GM23338 (cell line): Measurements from ENCODE around the gene NSF. TPM values are rescaled to one million over a fixed set of nuclear protein-coding genes. Genes with fewer than 3 reads are reported as not detected.
A peak's percentile ranks its signal among the peaks of the same experiment; 100 is the strongest.

Experiments
- ATAC-seq: fragments of 200-7000 bp; cut with Tn5 transposase; 3 replicates; pipeline ENCODE4 v1.9.1; 2020
- DNase-seq: peaks from one replicate; pipeline ENCODE4 v3.0.0-alpha.2; 2015; ENCODE audit warnings: low spot score
- H2AFZ ChIP-seq: fragments of 200-600 bp; sonication (generic); 2 replicates; pipeline ENCODE4 v1.8.0; 2016; ENCODE audit warnings: antibody characterized with exemption, mild to moderate bottlenecking, moderate library complexity
- H3F3A ChIP-seq: fragments of 200-600 bp; sonication (generic); replicated peaks from 2 replicates; pipeline ENCODE4 v1.8.0; 2017; ENCODE audit warnings: antibody characterized with exemption, mixed run types, low read depth
- H3K27ac ChIP-seq: fragments of 200-600 bp; sonication (generic); 2 replicates; pipeline ENCODE4 v1.6.1; 2016; ENCODE audit warnings: low read depth
- H3K27me3 ChIP-seq: fragments of 200-600 bp; sonication (generic); 2 replicates; pipeline ENCODE4 v1.8.0; 2016; ENCODE audit warnings: mild to moderate bottlenecking, mixed run types, moderate library complexity; ENCODE audit not compliant: insufficient read depth
- H3K36me3 ChIP-seq: fragments of 200-600 bp; sonication (generic); 2 replicates; pipeline ENCODE4 v1.8.0; 2016; ENCODE audit warnings: mild to moderate bottlenecking; ENCODE audit not compliant: insufficient read depth
- H3K4me1 ChIP-seq: fragments of 200-600 bp; sonication (generic); 2 replicates; pipeline ENCODE4 v1.8.0; 2016; ENCODE audit warnings: mild to moderate bottlenecking, moderate library complexity; ENCODE audit not compliant: insufficient read depth
- H3K4me2 ChIP-seq: fragments of 200-600 bp; sonication (generic); 2 replicates; pipeline ENCODE4 v1.7.1; 2017; ENCODE audit warnings: mixed run types
- H3K4me3 ChIP-seq: fragments of 200-600 bp; sonication (generic); 2 replicates; pipeline ENCODE4 v1.6.1; 2016; ENCODE audit warnings: mixed run types
- H3K79me2 ChIP-seq: fragments of 200-600 bp; sonication (generic); replicated peaks from 2 replicates; pipeline ENCODE4 v1.8.0; 2017; ENCODE audit warnings: mild to moderate bottlenecking; ENCODE audit not compliant: insufficient read depth
- H3K9me2 ChIP-seq: fragments of 200-600 bp; sonication (generic); 2 replicates; pipeline ENCODE4 v1.8.0; 2017; ENCODE audit not compliant: insufficient read depth
- H4K20me1 ChIP-seq: fragments of 200-600 bp; sonication (generic); replicated peaks from 2 replicates; pipeline ENCODE4 v1.8.0; 2017; ENCODE audit warnings: mild to moderate bottlenecking; ENCODE audit not compliant: insufficient read depth
- H3K27ac Mint-ChIP-seq: 2 replicates; pipeline ENCODE4 v1.8.0; 2020; ENCODE audit warnings: inconsistent platforms, mild to moderate bottlenecking, moderate library complexity, mixed read lengths
- H3K27me3 Mint-ChIP-seq: 3 replicates; pipeline ENCODE4 v1.8.0; 2022; ENCODE audit warnings: low read depth, mild to moderate bottlenecking, moderate library complexity, mixed read lengths, inconsistent platforms; ENCODE audit not compliant: insufficient read depth, poor library complexity
- H3K36me3 Mint-ChIP-seq: 3 replicates; pipeline ENCODE4 v1.8.0; 2021; ENCODE audit warnings: low read depth, mild to moderate bottlenecking, inconsistent platforms, moderate library complexity, mixed read lengths
- H3K4me1 Mint-ChIP-seq: 3 replicates; pipeline ENCODE4 v1.8.0; 2020; ENCODE audit warnings: mild to moderate bottlenecking, inconsistent platforms, mixed read lengths
- H3K4me3 Mint-ChIP-seq: 3 replicates; pipeline ENCODE4 v1.8.0; 2021; ENCODE audit warnings: moderate library complexity, mild to moderate bottlenecking, inconsistent platforms, mixed read lengths
- H3K9me3 Mint-ChIP-seq: 3 replicates; pipeline ENCODE4 v1.8.0; 2020; ENCODE audit warnings: moderate library complexity, mild to moderate bottlenecking, inconsistent platforms, mixed read lengths
- CREB1 ChIP-seq: fragments of 250-450 bp; sonication (Bioruptor Pico); IDR thresholded peaks from 2 replicates; pipeline ENCODE4 v1.5.0; 2020; ENCODE audit warnings: low read depth, mild to moderate bottlenecking, moderate library complexity
- ETS1 ChIP-seq: IDR thresholded peaks from 2 replicates; pipeline ENCODE4 v1.6.1; 2016; ENCODE audit warnings: antibody characterized with exemption
- EZH2 ChIP-seq: fragments of 200-600 bp; sonication (generic); IDR thresholded peaks from one replicate; pipeline ENCODE4 v1.8.0; 2017; ENCODE audit warnings: antibody characterized with exemption, mild to moderate bottlenecking, low read depth; ENCODE audit not compliant: unreplicated experiment
- JUNB ChIP-seq: IDR thresholded peaks from one replicate; pipeline ENCODE4 v1.6.1; 2016; ENCODE audit warnings: antibody characterized with exemption; ENCODE audit not compliant: unreplicated experiment
- NANOG ChIP-seq: IDR thresholded peaks from 2 replicates; pipeline ENCODE4 v1.6.1; 2016; ENCODE audit warnings: antibody characterized with exemption, borderline replicate concordance
- POLR2AphosphoS5 ChIP-seq: IDR thresholded peaks from 2 replicates; pipeline ENCODE4 v1.6.1; 2016; ENCODE audit warnings: antibody characterized with exemption, low read depth
- STAT1 ChIP-seq: IDR thresholded peaks from one replicate; pipeline ENCODE4 v1.6.1; 2016; ENCODE audit warnings: antibody characterized with exemption; ENCODE audit not compliant: unreplicated experiment
- ZNF114 ChIP-seq: fragments of 250-450 bp; sonication (Bioruptor Pico); IDR thresholded peaks from 2 replicates; pipeline ENCODE4 v1.5.0; 2020; ENCODE audit warnings: mild to moderate bottlenecking, moderate library complexity
- ZNF331 ChIP-seq: fragments of 250-450 bp; sonication (Bioruptor Pico); IDR thresholded peaks from 2 replicates; pipeline ENCODE4 v1.5.0; 2020; ENCODE audit warnings: low read depth, mild to moderate bottlenecking, moderate library complexity
- polyA plus RNA-seq: library from polyadenylated mRNA; unstranded; fragments of >200 nt; fragmentation: Nextera tagmentation; extraction: Ambion mirVana; gene quantifications from 2 replicates; pipeline ENCODE4 v1.2.1, GENCODE V29; 2016
- total RNA-seq: library from RNA; depleted of rRNA; stranded (reverse); fragments of >200 nt; shearing (Covaris generic); gene quantifications from 2 replicates; pipeline ENCODE4 v1.2.3, GENCODE V29; 2014
- TF ChIP-seq, protein P1 (sequence below), 2 experiments: fragments of 200-600 bp in 1 of 2; sonication (generic) in 1 of 2; conservative IDR thresholded peaks; 2 replicates each; pipeline versions ENCODE4 v1.5.1 to v1.6.1; 2016 to 2017; ENCODE audit warnings: antibody characterized with exemption in 2 of 2, low read depth in 2 of 2, mild to moderate bottlenecking in 2 of 2, moderate library complexity in 1 of 2
- TF ChIP-seq, protein P2 (sequence below): IDR thresholded peaks from one replicate; pipeline ENCODE4 v1.6.1; 2018; ENCODE audit warnings: antibody characterized with exemption; ENCODE audit not compliant: unreplicated experiment

NSF gene
- total and polyA plus RNA-seq, 2 experiments from 2014 or later, result 12.5 to 26.5 TPM

GRCh38 chr17:46783031-46783593 is 192.6 kb downstream of the NSF start (continued):
- TF ChIP-seq, protein P1, sequence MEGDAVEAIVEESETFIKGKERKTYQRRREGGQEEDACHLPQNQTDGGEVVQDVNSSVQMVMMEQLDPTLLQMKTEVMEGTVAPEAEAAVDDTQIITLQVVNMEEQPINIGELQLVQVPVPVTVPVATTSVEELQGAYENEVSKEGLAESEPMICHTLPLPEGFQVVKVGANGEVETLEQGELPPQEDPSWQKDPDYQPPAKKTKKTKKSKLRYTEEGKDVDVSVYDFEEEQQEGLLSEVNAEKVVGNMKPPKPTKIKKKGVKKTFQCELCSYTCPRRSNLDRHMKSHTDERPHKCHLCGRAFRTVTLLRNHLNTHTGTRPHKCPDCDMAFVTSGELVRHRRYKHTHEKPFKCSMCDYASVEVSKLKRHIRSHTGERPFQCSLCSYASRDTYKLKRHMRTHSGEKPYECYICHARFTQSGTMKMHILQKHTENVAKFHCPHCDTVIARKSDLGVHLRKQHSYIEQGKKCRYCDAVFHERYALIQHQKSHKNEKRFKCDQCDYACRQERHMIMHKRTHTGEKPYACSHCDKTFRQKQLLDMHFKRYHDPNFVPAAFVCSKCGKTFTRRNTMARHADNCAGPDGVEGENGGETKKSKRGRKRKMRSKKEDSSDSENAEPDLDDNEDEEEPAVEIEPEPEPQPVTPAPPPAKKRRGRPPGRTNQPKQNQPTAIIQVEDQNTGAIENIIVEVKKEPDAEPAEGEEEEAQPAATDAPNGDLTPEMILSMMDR (conservative IDR thresholded peaks at IDR 0.05; ENCODE audit: low read depth in 2 of 2), result no peak
- TF ChIP-seq NANOG (no peak), ZNF331 (CRISPR knock-in tag) (no peak), ZNF114 (CRISPR knock-in tag) (no peak)

DNA sequence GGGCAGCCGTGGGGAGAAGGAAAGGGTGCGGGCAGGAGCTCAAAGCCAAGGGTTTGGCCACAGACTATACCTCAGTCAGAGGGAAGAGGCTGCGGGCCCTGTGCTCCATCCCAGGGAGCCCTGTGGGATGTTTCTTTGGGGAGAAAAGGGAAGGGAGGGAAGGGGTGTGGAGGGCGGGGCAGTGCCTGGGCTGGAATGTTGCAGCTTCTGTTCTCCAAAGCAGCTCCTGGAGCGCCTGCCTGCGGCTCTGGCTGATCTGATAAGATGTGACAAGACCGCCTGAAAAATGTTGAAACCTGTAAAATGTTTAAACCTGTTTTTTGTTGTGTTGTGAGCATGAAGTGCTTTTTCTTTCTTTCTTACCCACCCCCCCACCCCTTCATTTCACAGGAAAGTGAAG is 195.2 kb downstream of the NSF start:
- Mint-ChIP-seq H3K36me3 (peaks cover 4% of the 10 kb centered on the region; the same call in 2 of the 3 replicates), H3K9me3 (peaks cover 10% of the 10 kb centered on the region; the same call in 2 of the 3 replicates), H3K4me3 (no peak overlapping the region), H3K27ac (no peak overlapping the region), H3K27me3 (peaks cover 27% of the 10 kb centered on the region), H3K4me1 (peaks cover 12% of the 10 kb centered on the region)
- no peak overlapping the region for H3K27ac ChIP-seq
- H3F3A ChIP-seq, result 0 out of 2 replicates have a peak, but pooled peaks cover 3% of the 10 kb centered on the region
- H3K9me2 ChIP-seq, result no peaks in the 10 kb centered on the region
- ATAC-seq (peak; percentile 68), DNase-seq (peak; percentile 59)
- no peaks in the 10 kb centered on the region for H4K20me1 ChIP-seq
- H3K4me1 ChIP-seq, result no peaks in the 10 kb centered on the region
- peaks cover 18% of the 10 kb centered on the region for H3K27me3 ChIP-seq
- no peak overlapping the region for H3K4me3 ChIP-seq
- H3K79me2 ChIP-seq, result no peaks in the 10 kb centered on the region
- no peaks in the 10 kb centered on the region for H3K36me3 ChIP-seq
- no peak overlapping the region for H2AFZ ChIP-seq
- H3K4me2 ChIP-seq, result no peak overlapping the region
- TF ChIP-seq ZNF114 (CRISPR knock-in tag) (no peak), JUNB (no peak), ZNF331 (CRISPR knock-in tag) (no peak), STAT1 (no peak), CREB1 (CRISPR knock-in tag) (no peak), ETS1 (no peak), POLR2AphosphoS5 (no peak), EZH2 (no peak), NANOG (no peak)
- TF ChIP-seq, protein P2, sequence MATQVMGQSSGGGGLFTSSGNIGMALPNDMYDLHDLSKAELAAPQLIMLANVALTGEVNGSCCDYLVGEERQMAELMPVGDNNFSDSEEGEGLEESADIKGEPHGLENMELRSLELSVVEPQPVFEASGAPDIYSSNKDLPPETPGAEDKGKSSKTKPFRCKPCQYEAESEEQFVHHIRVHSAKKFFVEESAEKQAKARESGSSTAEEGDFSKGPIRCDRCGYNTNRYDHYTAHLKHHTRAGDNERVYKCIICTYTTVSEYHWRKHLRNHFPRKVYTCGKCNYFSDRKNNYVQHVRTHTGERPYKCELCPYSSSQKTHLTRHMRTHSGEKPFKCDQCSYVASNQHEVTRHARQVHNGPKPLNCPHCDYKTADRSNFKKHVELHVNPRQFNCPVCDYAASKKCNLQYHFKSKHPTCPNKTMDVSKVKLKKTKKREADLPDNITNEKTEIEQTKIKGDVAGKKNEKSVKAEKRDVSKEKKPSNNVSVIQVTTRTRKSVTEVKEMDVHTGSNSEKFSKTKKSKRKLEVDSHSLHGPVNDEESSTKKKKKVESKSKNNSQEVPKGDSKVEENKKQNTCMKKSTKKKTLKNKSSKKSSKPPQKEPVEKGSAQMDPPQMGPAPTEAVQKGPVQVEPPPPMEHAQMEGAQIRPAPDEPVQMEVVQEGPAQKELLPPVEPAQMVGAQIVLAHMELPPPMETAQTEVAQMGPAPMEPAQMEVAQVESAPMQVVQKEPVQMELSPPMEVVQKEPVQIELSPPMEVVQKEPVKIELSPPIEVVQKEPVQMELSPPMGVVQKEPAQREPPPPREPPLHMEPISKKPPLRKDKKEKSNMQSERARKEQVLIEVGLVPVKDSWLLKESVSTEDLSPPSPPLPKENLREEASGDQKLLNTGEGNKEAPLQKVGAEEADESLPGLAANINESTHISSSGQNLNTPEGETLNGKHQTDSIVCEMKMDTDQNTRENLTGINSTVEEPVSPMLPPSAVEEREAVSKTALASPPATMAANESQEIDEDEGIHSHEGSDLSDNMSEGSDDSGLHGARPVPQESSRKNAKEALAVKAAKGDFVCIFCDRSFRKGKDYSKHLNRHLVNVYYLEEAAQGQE, result no peak
- TF ChIP-seq, protein P1 (conservative IDR thresholded peaks at IDR 0.05; ENCODE audit: low read depth in 2 of 2), result no peak
